Amniotic epithelial cell (primary cell): ENCODE results near the gene CACNG8.
A peak's percentile ranks its signal among the peaks of the same experiment; 100 is the strongest.

Experiments
- DNase-seq: peaks from one replicate; pipeline ENCODE4 v3.0.0-alpha.2; 2010; ENCODE audit warnings: low read depth

Gene CACNG8

GRCh38 chr19:54035215-54036178, 72.8 kb downstream of the CACNG8 start:
- DNase-seq: peak; percentile 82

GRCh38 chr19:54036542-54036941, 73.8 kb downstream of the CACNG8 start:
- DNase-seq: peak; percentile 43
